Adrenal gland (tissue), 5 donors: ENCODE data around the gene SERPINE1.

Source experiments
- CTCF ChIP-seq, 6 experiments: fragments of 450-650 bp in 4 of 6; fragments of 200-600 bp in 2 of 6; sonication (generic) in 1 of 6; IDR thresholded peaks; 1 replicate in 5 of 6; 2 replicates in 1 of 6; pipeline versions ENCODE4 v1.5.1 to v1.8.0; 2016 to 2021; ENCODE audit warnings: antibody characterized with exemption in 6 of 6, mild to moderate bottlenecking in 2 of 6, moderate library complexity in 1 of 6
- POLR2A ChIP-seq, 2 donors: fragments of 450-650 bp; IDR thresholded peaks; one replicate each; pipeline ENCODE4 v1.6.1; 2017; ENCODE audit warnings: antibody characterized with exemption in 2 of 2, mild to moderate bottlenecking in 2 of 2, moderate library complexity in 1 of 2
- donor health status: DM: no; HTN: no; CAD: no.

DNA sequence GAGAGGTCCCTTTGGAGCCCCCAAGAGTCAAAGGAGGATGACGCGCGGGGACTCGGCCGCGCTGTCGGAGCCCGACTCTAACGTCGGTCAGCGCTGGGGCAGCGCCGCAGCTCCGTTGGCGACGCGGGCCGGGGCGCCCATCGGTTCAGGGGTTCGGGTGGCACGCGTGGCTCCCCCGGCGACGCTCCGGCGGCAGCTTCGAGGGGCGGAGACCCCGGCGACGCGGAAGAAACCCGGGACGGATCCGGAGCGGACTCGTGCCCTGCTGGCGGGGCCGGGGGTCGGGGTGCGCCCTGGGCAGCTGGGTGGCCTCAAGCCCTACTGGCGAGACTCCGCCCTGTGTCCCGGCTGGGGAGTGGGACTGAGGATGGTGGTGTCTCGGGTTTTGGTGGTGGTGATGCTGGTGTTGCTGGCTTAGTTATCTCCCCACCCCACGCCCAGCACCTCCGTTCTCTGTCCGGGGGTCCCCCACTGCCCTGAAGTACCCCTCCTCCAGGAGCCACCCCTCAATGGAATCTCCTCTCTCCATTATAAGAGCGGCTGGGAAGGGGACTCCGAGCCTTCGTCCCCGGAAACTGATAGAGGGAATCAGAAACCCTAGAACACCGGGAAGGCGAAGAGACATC, 53.3 kb downstream of the SERPINE1 start, which contains the start of gene NAT16:
- TF ChIP-seq CTCF (IDR thresholded peaks at IDR 0.05) (no peak), POLR2A (IDR thresholded peaks at IDR 0.05) (no peak)
